ENCODE data around the gene FNIP1. TPM values are rescaled to one million over a fixed set of nuclear protein-coding genes. Genes with fewer than 3 reads are reported as not detected.

FNIP1 gene
- polyA plus RNA-seq, 1 donor from 2014 or later = 18.1 TPM

- Histone ChIP-seq H4K20me1 (ENCODE audit: insufficient read depth) (no peaks in the 10 kb centered on the region), H3K4me3 (ENCODE audit: low read length) (no peak overlapping the region), H3K36me3 (ENCODE audit: insufficient read depth, low read length) (no peaks in the 10 kb centered on the region), H3K9ac (ENCODE audit: low read length) (no peak overlapping the region), H3F3A (ENCODE audit: insufficient read depth, low read length, poor library complexity, severe bottlenecking) (no peaks in the 10 kb centered on the region), H3K9me3 (ENCODE audit: low read length) (no peaks in the 10 kb centered on the region), H3K79me2 (replicated peaks; ENCODE audit: insufficient read depth, low read length) (no peaks in the 10 kb centered on the region), H3K27me3 (ENCODE audit: insufficient read depth, low read depth, low read length) (no peaks in the 10 kb centered on the region), H3K9me2 (ENCODE audit: insufficient read depth, low read length) (no peaks in the 10 kb centered on the region), H2AFZ (ENCODE audit: low read depth, low read length) (no peak overlapping the region), H3K4me2 (ENCODE audit: low read length) (no peak overlapping the region), H3K27ac (ENCODE audit: low read length) (no peak overlapping the region)
- no peak for TF ChIP-seq RAD21 (conservative IDR thresholded peaks at IDR 0.05)
Measured at GRCh38 chr5:131684595-131684994, 112.2 kb downstream of the FNIP1 start.

- Histone ChIP-seq H3K27ac (ENCODE audit: low read length) (no peak overlapping the region), H3K9me3 (ENCODE audit: low read length) (no peaks in the 10 kb centered on the region), H3K9me2 (ENCODE audit: insufficient read depth, low read length) (no peaks in the 10 kb centered on the region), H3F3A (ENCODE audit: insufficient read depth, low read length, poor library complexity, severe bottlenecking) (no peaks in the 10 kb centered on the region), H3K79me2 (replicated peaks; ENCODE audit: insufficient read depth, low read length) (no peaks in the 10 kb centered on the region), H3K9ac (ENCODE audit: low read length) (no peak overlapping the region), H3K36me3 (ENCODE audit: insufficient read depth, low read length) (peaks cover 5% of the 10 kb centered on the region), H4K20me1 (ENCODE audit: insufficient read depth) (no peaks in the 10 kb centered on the region), H3K4me3 (ENCODE audit: low read length) (no peak overlapping the region), H2AFZ (ENCODE audit: low read depth, low read length) (no peak overlapping the region), H3K27me3 (ENCODE audit: insufficient read depth, low read depth, low read length) (no peaks in the 10 kb centered on the region), H3K4me2 (ENCODE audit: low read length) (no peak overlapping the region)
- TF ChIP-seq EP300 (conservative IDR thresholded peaks at IDR 0.05; ENCODE audit: poor library complexity, severe bottlenecking) (no peak), MXI1 (conservative IDR thresholded peaks at IDR 0.05; ENCODE audit: poor library complexity, severe bottlenecking) (no peak), TAF1 (IDR thresholded peaks at IDR 0.05; ENCODE audit: low read depth) (no peak), SMC3 (conservative IDR thresholded peaks at IDR 0.05; ENCODE audit: poor library complexity) (no peak), RAD21 (conservative IDR thresholded peaks at IDR 0.05) (no peak), CTCF (IDR thresholded peaks at IDR 0.05; ENCODE audit: poor library complexity, severe bottlenecking) (no peak), POLR2AphosphoS5 (IDR thresholded peaks at IDR 0.05) (no peak), EZH2 (IDR thresholded peaks at IDR 0.05; ENCODE audit: borderline replicate concordance, insufficient read depth, low read length, poor library complexity, severe bottlenecking) (no peak), REST (IDR thresholded peaks at IDR 0.05; ENCODE audit: borderline replicate concordance) (no peak)
Measured at GRCh38 chr5:131684051-131684450, 112.8 kb downstream of the FNIP1 start.

GRCh38 chr5:131682826-131683225, 114.0 kb downstream of the FNIP1 start:
- Histone ChIP-seq H3K9me2 (ENCODE audit: insufficient read depth, low read length) (no peaks in the 10 kb centered on the region), H4K20me1 (ENCODE audit: insufficient read depth) (no peaks in the 10 kb centered on the region), H3K36me3 (ENCODE audit: insufficient read depth, low read length) (peaks cover 6% of the 10 kb centered on the region), H3F3A (ENCODE audit: insufficient read depth, low read length, poor library complexity, severe bottlenecking) (no peaks in the 10 kb centered on the region), H3K4me2 (ENCODE audit: low read length) (no peak overlapping the region), H3K27ac (ENCODE audit: low read length) (no peak overlapping the region), H3K27me3 (ENCODE audit: insufficient read depth, low read depth, low read length) (no peaks in the 10 kb centered on the region), H2AFZ (ENCODE audit: low read depth, low read length) (no peak overlapping the region), H3K9me3 (ENCODE audit: low read length) (no peaks in the 10 kb centered on the region), H3K9ac (ENCODE audit: low read length) (no peak overlapping the region), H3K4me3 (ENCODE audit: low read length) (no peak overlapping the region), H3K79me2 (replicated peaks; ENCODE audit: insufficient read depth, low read length) (no peaks in the 10 kb centered on the region)
- TF ChIP-seq TAF1 (IDR thresholded peaks at IDR 0.05; ENCODE audit: low read depth) = no peak
- TF ChIP-seq CTCF (IDR thresholded peaks at IDR 0.05; ENCODE audit: poor library complexity, severe bottlenecking) = no peak
- no peak for TF ChIP-seq POLR2AphosphoS5 (IDR thresholded peaks at IDR 0.05)
- TF ChIP-seq EP300 (conservative IDR thresholded peaks at IDR 0.05; ENCODE audit: poor library complexity, severe bottlenecking) = no peak
- no peak for TF ChIP-seq SMC3 (conservative IDR thresholded peaks at IDR 0.05; ENCODE audit: poor library complexity)
- TF ChIP-seq EZH2 (IDR thresholded peaks at IDR 0.05; ENCODE audit: borderline replicate concordance, insufficient read depth, low read length, poor library complexity, severe bottlenecking) = no peak
- TF ChIP-seq RAD21 (conservative IDR thresholded peaks at IDR 0.05) = no peak
- TF ChIP-seq REST (IDR thresholded peaks at IDR 0.05; ENCODE audit: borderline replicate concordance) = no peak

Data from neural cell (in vitro differentiated cells).